Stimulated activated CD4-positive, alpha-beta T cell treated with anti-CD3 and anti-CD28 coated beads, Interleukin-2, amount 100 ng/mL, for 4 hours (primary cell): Measurements from ENCODE around the gene LGR6.
"Not testable (repeated sequence)": the region's sequence is repeated elsewhere in the genome, so short reads cannot be mapped to it uniquely, and the experiment has no call there.

Source experiments
- DNase-seq: peaks from one replicate; pipeline ENCODE4 v3.0.0-alpha.2; 2020; ENCODE audit warnings: low read depth

Gene LGR6

GRCh38 chr1:202343652-202344349 lies 150.2 kb downstream of the LGR6 start:
- DNase-seq, result no peak

- no peak for DNase-seq
Observed at GRCh38 chr1:202348005-202348508, 154.5 kb downstream of the LGR6 start.

- DNase-seq, result peak; percentile 93
Observed at GRCh38 chr1:202348509-202349205, 155.1 kb downstream of the LGR6 start, which contains the start of gene PPP1R12B. Gene PPP1R12B, plus strand, starts transcription at chr1:202348699. Its CDS starts 153 bp downstream, at chr1:202348852.

GRCh38 chr1:202349206-202349928 lies 155.8 kb downstream of the LGR6 start:
- DNase-seq, result no peak

- DNase-seq, result no peak
Observed at GRCh38 chr1:202351725-202352124, 158.1 kb downstream of the LGR6 start.

- not testable (repeated sequence) for DNase-seq
Observed at GRCh38 chr1:202352583-202353197, 159.1 kb downstream of the LGR6 start.

- no peak for DNase-seq
Observed at GRCh38 chr1:202355944-202356553, 162.4 kb downstream of the LGR6 start.

GRCh38 chr1:202357506-202357905 lies 163.9 kb downstream of the LGR6 start:
- DNase-seq, result no peak

GRCh38 chr1:202361224-202361623 lies 167.6 kb downstream of the LGR6 start:
- no peak for DNase-seq

GRCh38 chr1:202361701-202362100 lies 168.1 kb downstream of the LGR6 start:
- DNase-seq, result no peak

GRCh38 chr1:202362212-202362611 lies 168.6 kb downstream of the LGR6 start:
- no peak for DNase-seq

GRCh38 chr1:202365092-202365815 lies 171.7 kb downstream of the LGR6 start:
- no peak for DNase-seq

- DNase-seq, result no peak
Observed at GRCh38 chr1:202367271-202367670, 173.7 kb downstream of the LGR6 start.
